SJSA1 (cell line): ENCODE measurements around the gene GALNTL6. TPM values are rescaled to one million over a fixed set of nuclear protein-coding genes. Genes with fewer than 3 reads are reported as not detected.

ENCODE experiments used
- DNase-seq, 2 experiments: peaks; one replicate each; pipeline ENCODE4 v3.0.0-alpha.2; 2015 to 2020; ENCODE audit warnings: low spot score in 2 of 2, low read depth in 1 of 2
- H3K27ac ChIP-seq: fragments of 250-450 bp; sonication (Bioruptor Pico); 2 replicates; pipeline ENCODE4 v1.5.1; 2020; ENCODE audit warnings: mild to moderate bottlenecking, moderate library complexity
- H3K27me3 ChIP-seq: fragments of 250-450 bp; sonication (Bioruptor Pico); replicated peaks from 2 replicates; pipeline ENCODE4 v1.5.1; 2020; ENCODE audit warnings: mild to moderate bottlenecking, moderate library complexity
- H3K36me3 ChIP-seq: fragments of 250-450 bp; sonication (Bioruptor Pico); 2 replicates; pipeline ENCODE4 v1.5.1; 2020; ENCODE audit warnings: mild to moderate bottlenecking
- H3K4me1 ChIP-seq: fragments of 250-450 bp; sonication (Bioruptor Pico); replicated peaks from 2 replicates; pipeline ENCODE4 v1.6.1; 2021; ENCODE audit warnings: mild to moderate bottlenecking
- H3K4me3 ChIP-seq: fragments of 250-450 bp; sonication (Bioruptor Pico); 2 replicates; pipeline ENCODE4 v1.5.1; 2020; ENCODE audit warnings: mild to moderate bottlenecking
- H3K9me3 ChIP-seq: fragments of 250-450 bp; sonication (Bioruptor Pico); replicated peaks from 2 replicates; pipeline ENCODE4 v1.5.1; 2020; ENCODE audit warnings: mild to moderate bottlenecking
- total RNA-seq: library from RNA; depleted of rRNA; stranded (reverse); fragments of >200 nt; shearing (Covaris generic); gene quantifications from 2 replicates; pipeline ENCODE4 v1.2.3, GENCODE V29; 2014

GALNTL6 gene
- total RNA-seq, 1 experiment from 2014 or later = 0.08 TPM

- H3K27me3 ChIP-seq = no peaks in the 10 kb centered on the region
- peaks cover 22% of the 10 kb centered on the region for H3K4me1 ChIP-seq
- no peaks in the 10 kb centered on the region for H3K36me3 ChIP-seq
- no peaks in the 10 kb centered on the region for H3K9me3 ChIP-seq
- H3K4me3 ChIP-seq = no peak overlapping the region
- peak overlapping the region; percentile 35; the same call in 1 of the 2 replicates for H3K27ac ChIP-seq
- DNase-seq = peak; percentile 44 to 45
These were observed 171.0 kb downstream of the GALNTL6 start for GRCh38 chr4:171983935-171984805.

- no peaks in the 10 kb centered on the region for H3K36me3 ChIP-seq
- 0 out of 2 replicates have a peak overlapping the region, but pooled peaks have one; percentile 35 for H3K27ac ChIP-seq
- DNase-seq = no peak
- peaks cover 22% of the 10 kb centered on the region for H3K4me1 ChIP-seq
- H3K9me3 ChIP-seq = no peaks in the 10 kb centered on the region
- no peaks in the 10 kb centered on the region for H3K27me3 ChIP-seq
- no peak overlapping the region for H3K4me3 ChIP-seq
These were observed 171.9 kb downstream of the GALNTL6 start for GRCh38 chr4:171985129-171985528.

- no peak overlapping the region for H3K4me3 ChIP-seq
- H3K9me3 ChIP-seq = no peaks in the 10 kb centered on the region
- no peak for DNase-seq
- H3K27me3 ChIP-seq = no peaks in the 10 kb centered on the region
- no peak overlapping the region for H3K27ac ChIP-seq
- H3K4me1 ChIP-seq = no peaks in the 10 kb centered on the region
- H3K36me3 ChIP-seq = no peaks in the 10 kb centered on the region
These were observed 180.0 kb downstream of the GALNTL6 start for GRCh38 chr4:171993247-171993646.

- DNase-seq = no peak
- no peak overlapping the region for H3K27ac ChIP-seq
- no peaks in the 10 kb centered on the region for H3K9me3 ChIP-seq
- H3K4me1 ChIP-seq = 0 out of 2 replicates have a peak, but pooled peaks cover 5% of the 10 kb centered on the region
- no peaks in the 10 kb centered on the region for H3K36me3 ChIP-seq
- no peak overlapping the region for H3K4me3 ChIP-seq
- H3K27me3 ChIP-seq = no peaks in the 10 kb centered on the region
These were observed 194.7 kb downstream of the GALNTL6 start for GRCh38 chr4:172007889-172008288.

GRCh38 chr4:172009446-172010230, 196.4 kb downstream of the GALNTL6 start:
- DNase-seq = peak in 1 of 2 experiments; percentile 18
- H3K9me3 ChIP-seq = no peaks in the 10 kb centered on the region
- no peaks in the 10 kb centered on the region for H3K27me3 ChIP-seq
- no peak overlapping the region for H3K27ac ChIP-seq
- no peak overlapping the region for H3K4me3 ChIP-seq
- H3K4me1 ChIP-seq = 0 out of 2 replicates have a peak, but pooled peaks cover 5% of the 10 kb centered on the region
- H3K36me3 ChIP-seq = no peaks in the 10 kb centered on the region

GRCh38 chr4:172011196-172011595, 198.0 kb downstream of the GALNTL6 start:
- Histone ChIP-seq H3K9me3 (no peaks in the 10 kb centered on the region), H3K36me3 (no peaks in the 10 kb centered on the region), H3K27me3 (no peaks in the 10 kb centered on the region), H3K4me3 (no peak overlapping the region), H3K27ac (no peak overlapping the region), H3K4me1 (0 out of 2 replicates have a peak, but pooled peaks cover 5% of the 10 kb centered on the region)
- DNase-seq = no peak

- Histone ChIP-seq H3K27ac (no peak overlapping the region), H3K36me3 (no peaks in the 10 kb centered on the region), H3K4me3 (no peak overlapping the region), H3K27me3 (no peaks in the 10 kb centered on the region), H3K9me3 (peaks cover 2% of the 10 kb centered on the region; the same call in 1 of the 2 replicates), H3K4me1 (no peaks in the 10 kb centered on the region)
- no peak for DNase-seq
These were observed 205.2 kb downstream of the GALNTL6 start for GRCh38 chr4:172018358-172018757.

GRCh38 chr4:172035562-172035961, 222.4 kb downstream of the GALNTL6 start:
- Histone ChIP-seq H3K27ac (no peak overlapping the region), H3K27me3 (no peaks in the 10 kb centered on the region), H3K9me3 (no peaks in the 10 kb centered on the region; the same call in 1 of the 2 replicates), H3K4me1 (no peaks in the 10 kb centered on the region), H3K36me3 (no peaks in the 10 kb centered on the region), H3K4me3 (no peak overlapping the region)
- DNase-seq = no peak

- Histone ChIP-seq H3K4me3 (no peak overlapping the region), H3K36me3 (no peaks in the 10 kb centered on the region), H3K27ac (no peak overlapping the region), H3K4me1 (no peaks in the 10 kb centered on the region), H3K9me3 (no peaks in the 10 kb centered on the region), H3K27me3 (no peaks in the 10 kb centered on the region)
- no peak for DNase-seq
These were observed 227.6 kb downstream of the GALNTL6 start for GRCh38 chr4:172040766-172041165.

- Histone ChIP-seq H3K4me1 (no peaks in the 10 kb centered on the region), H3K4me3 (no peak overlapping the region), H3K36me3 (no peaks in the 10 kb centered on the region), H3K9me3 (no peaks in the 10 kb centered on the region), H3K27ac (no peak overlapping the region), H3K27me3 (no peaks in the 10 kb centered on the region)
- DNase-seq = peak in 1 of 2 experiments; percentile 2
These were observed 229.5 kb downstream of the GALNTL6 start for GRCh38 chr4:172042714-172043114.

- no peak for DNase-seq
These were observed 232.8 kb downstream of the GALNTL6 start for GRCh38 chr4:172045981-172046380.

GRCh38 chr4:172048666-172049065, 235.5 kb downstream of the GALNTL6 start:
- H3K27ac ChIP-seq = no peak overlapping the region
- no peaks in the 10 kb centered on the region for H3K9me3 ChIP-seq
- H3K4me1 ChIP-seq = no peaks in the 10 kb centered on the region
- H3K36me3 ChIP-seq = no peaks in the 10 kb centered on the region
- no peak for DNase-seq
- no peaks in the 10 kb centered on the region for H3K27me3 ChIP-seq
- no peak overlapping the region for H3K4me3 ChIP-seq

More at GRCh38 chr4:172045981-172046380, 232.8 kb downstream of the GALNTL6 start:
- H3K9me3 ChIP-seq = no peaks in the 10 kb centered on the region
- H3K27me3 ChIP-seq = no peaks in the 10 kb centered on the region
- no peak overlapping the region for H3K4me3 ChIP-seq
- H3K36me3 ChIP-seq = no peaks in the 10 kb centered on the region
- no peak overlapping the region for H3K27ac ChIP-seq
- no peaks in the 10 kb centered on the region for H3K4me1 ChIP-seq

GRCh38 chr4:172050911-172051310, 237.7 kb downstream of the GALNTL6 start:
- no peaks in the 10 kb centered on the region for H3K4me1 ChIP-seq
- no peak overlapping the region for H3K27ac ChIP-seq
- no peak overlapping the region for H3K4me3 ChIP-seq
- H3K9me3 ChIP-seq = no peaks in the 10 kb centered on the region
- H3K27me3 ChIP-seq = no peaks in the 10 kb centered on the region
- no peak for DNase-seq
- H3K36me3 ChIP-seq = no peaks in the 10 kb centered on the region

- Histone ChIP-seq H3K27me3 (no peaks in the 10 kb centered on the region), H3K4me1 (no peaks in the 10 kb centered on the region), H3K36me3 (no peaks in the 10 kb centered on the region), H3K27ac (no peak overlapping the region), H3K9me3 (no peaks in the 10 kb centered on the region), H3K4me3 (no peak overlapping the region)
- no peak for DNase-seq
These were observed 241.8 kb downstream of the GALNTL6 start for GRCh38 chr4:172055046-172055445.
